HL-60/S4 treated with retinoic acid at 250 ng/mL for 4 days and 3 days (cell line): ENCODE measurements around the gene DUS4L.

Source experiments
- in situ Hi-C: fragments of 300-500 bp; cut with MboI; formaldehyde crosslinking; loops from 2 replicates; pipeline ENCODE4 v1.7.0; 2022; ENCODE audit warnings: low sequenced_read_pairs

Gene DUS4L

DNA sequence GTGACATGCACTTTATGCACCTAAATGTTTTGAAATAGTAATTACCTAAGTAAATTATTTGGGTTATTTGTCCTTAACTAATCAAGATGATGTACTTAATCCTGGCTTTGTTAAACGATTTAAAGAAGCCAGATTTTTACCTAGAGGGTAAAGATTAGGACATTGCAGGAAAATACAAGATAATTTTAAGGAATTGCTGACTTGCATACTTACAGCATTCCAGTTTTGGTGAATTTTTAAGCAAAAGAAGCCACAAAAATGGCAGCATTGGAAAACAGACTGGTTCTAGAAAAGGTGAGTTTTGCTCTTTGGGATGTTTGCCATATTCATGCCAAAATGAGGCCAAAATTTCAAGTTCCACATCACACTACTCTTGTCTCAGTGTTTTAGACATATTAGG lies 49.7 kb downstream of the DUS4L start:
- in situ Hi-C loops: no loop called here

DNA sequence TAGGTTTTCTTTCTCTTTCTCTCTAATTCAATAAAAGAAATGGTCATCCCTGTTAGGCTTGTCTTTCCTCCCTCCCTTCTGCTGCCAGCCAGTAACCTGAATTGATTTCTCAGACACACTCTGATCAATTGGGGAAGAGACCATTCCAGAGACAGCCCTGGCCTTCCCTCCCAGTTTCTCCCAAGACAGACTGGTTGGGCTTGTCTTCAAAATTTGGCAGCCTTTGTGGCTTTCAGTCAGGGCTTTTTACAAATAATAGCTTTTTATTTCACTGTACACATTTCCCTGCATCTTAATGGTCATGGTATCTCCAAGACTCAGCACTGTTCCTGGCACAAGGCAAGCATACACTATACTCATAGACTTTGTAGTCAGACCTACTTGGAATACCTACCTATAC lies 50.2 kb downstream of the DUS4L start:
- in situ Hi-C loops: no loop called here

DNA sequence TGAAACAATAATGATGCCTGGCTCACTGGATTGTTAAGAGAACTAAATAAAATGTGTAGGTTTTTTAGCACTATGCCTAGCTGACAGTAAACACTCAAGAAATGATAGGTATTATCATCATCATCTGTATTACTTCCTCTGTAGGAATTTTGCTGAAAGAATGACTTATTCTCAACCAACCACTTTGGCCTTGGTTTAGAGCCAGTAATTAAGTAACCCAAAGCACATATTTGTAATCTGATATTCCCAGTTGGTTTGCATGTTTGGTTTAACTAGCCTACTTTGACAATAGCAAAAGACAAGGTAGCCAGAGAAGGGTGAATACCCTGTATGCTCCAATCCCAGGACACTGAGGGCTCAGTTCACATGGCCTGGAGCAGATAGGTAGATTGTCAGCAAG lies 50.7 kb downstream of the DUS4L start:
- in situ Hi-C loops: no loop called here

- in situ Hi-C loops: no loop called here
These were observed 52.3 kb downstream of the DUS4L start for GRCh38 chr7:107615910-107616680.

- in situ Hi-C loops: no loop called here
These were observed 58.7 kb downstream of the DUS4L start for GRCh38 chr7:107622429-107622828.

- in situ Hi-C loops: no loop called here
These were observed 59.1 kb downstream of the DUS4L start for GRCh38 chr7:107622894-107623293.

- in situ Hi-C loops: no loop called here
These were observed 63.2 kb downstream of the DUS4L start for GRCh38 chr7:107627002-107627401.
